GM10248 (cell line): ENCODE results near the gene FAM163B.

Experiments used
- CTCF ChIA-PET: fragments of 300-600 bp; sonication (Branson Sonifier 250); formaldehyde crosslinking; extraction: SDS; loops from one replicate; lab custom pipeline; 2021; ENCODE audit warnings: antibody characterized with exemption; lab: Yijun Ruan, JAX
- POLR2A ChIA-PET: fragments of 350-650 bp; sonication (Branson Sonifier 250); formaldehyde crosslinking; extraction: SDS; loops from one replicate; lab custom pipeline; 2020; ENCODE audit warnings: antibody characterized with exemption; lab: Yijun Ruan, JAX
- DNase-seq: peaks from one replicate; pipeline ENCODE4 v3.0.0; 2012; ENCODE audit errors: extremely low spot score
- TF ChIP-seq, protein P1 (sequence below): IDR thresholded peaks from 2 replicates; pipeline ENCODE4 v1.5.1; 2012; ENCODE audit warnings: mild to moderate bottlenecking, low read depth; ENCODE audit errors: extremely low read depth, missing control alignments, control extremely low read depth

Gene FAM163B

DNA sequence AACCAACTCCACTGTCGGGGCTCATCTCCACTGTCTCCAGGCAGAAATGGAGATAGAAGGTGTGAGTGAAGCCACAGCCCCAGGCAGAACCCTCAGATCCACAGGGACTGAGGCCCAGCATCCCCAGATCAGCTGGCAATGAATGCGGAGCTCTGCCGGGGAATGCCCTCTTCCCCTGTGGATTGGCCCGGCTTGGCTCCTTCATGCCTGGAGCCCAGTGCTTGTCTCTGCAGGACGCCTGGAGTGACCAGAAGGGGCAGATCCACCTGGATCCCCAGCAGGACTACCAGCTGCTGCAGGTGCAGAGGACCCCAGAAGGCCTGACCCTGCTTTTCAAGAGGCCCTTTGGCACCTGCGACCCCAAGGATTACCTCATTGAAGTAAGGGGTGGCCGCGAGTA, 30.4 kb upstream of the FAM163B start:
- DNase-seq, result no peak
- ChIA-PET POLR2A (no interaction called here), CTCF (no interaction called here)
- TF ChIP-seq, protein P1, sequence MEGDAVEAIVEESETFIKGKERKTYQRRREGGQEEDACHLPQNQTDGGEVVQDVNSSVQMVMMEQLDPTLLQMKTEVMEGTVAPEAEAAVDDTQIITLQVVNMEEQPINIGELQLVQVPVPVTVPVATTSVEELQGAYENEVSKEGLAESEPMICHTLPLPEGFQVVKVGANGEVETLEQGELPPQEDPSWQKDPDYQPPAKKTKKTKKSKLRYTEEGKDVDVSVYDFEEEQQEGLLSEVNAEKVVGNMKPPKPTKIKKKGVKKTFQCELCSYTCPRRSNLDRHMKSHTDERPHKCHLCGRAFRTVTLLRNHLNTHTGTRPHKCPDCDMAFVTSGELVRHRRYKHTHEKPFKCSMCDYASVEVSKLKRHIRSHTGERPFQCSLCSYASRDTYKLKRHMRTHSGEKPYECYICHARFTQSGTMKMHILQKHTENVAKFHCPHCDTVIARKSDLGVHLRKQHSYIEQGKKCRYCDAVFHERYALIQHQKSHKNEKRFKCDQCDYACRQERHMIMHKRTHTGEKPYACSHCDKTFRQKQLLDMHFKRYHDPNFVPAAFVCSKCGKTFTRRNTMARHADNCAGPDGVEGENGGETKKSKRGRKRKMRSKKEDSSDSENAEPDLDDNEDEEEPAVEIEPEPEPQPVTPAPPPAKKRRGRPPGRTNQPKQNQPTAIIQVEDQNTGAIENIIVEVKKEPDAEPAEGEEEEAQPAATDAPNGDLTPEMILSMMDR, result no peak

DNA sequence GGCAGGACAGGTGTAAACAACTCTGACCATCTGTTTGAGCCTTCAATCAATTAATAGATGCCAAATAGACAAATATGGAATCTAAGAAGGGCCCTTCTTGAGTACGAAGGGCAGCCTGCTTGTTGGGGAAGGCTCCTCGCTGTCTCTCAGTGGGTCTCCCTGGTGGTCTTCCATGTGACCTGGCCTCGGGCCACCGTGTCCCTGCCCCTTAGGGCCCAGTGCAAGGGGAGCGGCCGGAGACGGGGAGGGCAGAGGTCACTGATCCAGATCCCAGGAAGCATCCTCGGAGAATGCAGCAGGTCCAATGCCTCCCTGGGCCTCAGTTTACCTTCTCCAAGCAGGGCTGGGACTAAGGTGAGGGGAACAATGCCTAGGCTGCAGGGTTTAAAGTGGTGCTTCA, 29.5 kb upstream of the FAM163B start:
- ChIA-PET POLR2A (no interaction called here), CTCF (no interaction called here)
- DNase-seq, result no peak
- TF ChIP-seq, protein P1, result no peak

DNA sequence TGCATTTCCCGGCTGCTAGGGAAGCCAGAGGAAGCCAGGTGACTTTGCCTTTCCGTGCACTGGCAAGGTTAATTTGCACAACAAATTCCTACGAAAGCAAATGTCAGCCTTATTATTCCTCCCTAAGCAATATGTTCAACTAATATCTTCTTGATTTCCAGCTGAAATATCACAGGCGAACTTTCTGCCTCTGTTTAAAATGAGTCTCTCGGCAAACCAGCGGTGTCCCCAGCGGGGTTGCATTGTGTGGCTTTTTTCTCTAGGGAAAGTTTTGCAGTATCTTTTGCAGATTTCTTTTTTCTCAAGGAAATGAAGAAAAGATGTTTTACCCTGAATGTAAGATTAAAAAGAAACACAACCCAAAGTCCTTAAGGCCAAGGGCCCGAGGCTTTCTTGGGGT, 28.9 kb upstream of the FAM163B start:
- TF ChIP-seq, protein P1, result no peak
- POLR2A ChIA-PET, result no interaction called here
- CTCF ChIA-PET, result no interaction called here
- DNase-seq, result no peak

DNA sequence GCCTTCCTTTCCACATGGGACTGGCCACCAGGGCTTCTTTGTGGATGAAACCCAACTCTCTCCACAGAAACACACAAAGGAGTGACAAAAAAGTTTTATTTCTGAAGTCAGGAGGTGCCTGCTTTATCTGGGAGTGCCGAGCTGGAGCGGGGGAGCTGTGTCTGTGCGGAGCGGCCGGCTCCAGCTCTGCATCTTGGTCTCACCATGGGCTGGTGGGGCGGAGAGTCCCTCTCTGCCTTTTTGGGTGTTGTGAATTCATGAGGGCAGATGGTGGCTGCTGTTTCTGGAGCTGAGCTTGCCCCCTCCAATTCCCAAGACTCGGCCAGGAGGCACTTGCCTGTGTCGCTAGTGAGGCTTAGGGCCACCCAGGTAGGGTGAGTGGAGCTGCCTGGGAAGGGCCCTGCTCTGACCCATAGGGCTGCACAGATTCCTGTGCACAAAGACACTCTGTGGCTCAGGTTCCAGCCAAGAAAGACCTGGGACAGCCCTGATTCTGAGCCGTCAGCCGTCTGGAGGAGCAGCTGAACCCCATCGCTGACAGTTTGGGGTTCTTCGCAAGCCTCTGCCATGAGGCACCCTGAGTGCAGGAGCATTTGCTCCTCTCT, 28.4 kb upstream of the FAM163B start:
- TF ChIP-seq, protein P1, result no peak
- no peak for DNase-seq
- CTCF ChIA-PET, result no interaction called here
- POLR2A ChIA-PET, result no interaction called here

DNA sequence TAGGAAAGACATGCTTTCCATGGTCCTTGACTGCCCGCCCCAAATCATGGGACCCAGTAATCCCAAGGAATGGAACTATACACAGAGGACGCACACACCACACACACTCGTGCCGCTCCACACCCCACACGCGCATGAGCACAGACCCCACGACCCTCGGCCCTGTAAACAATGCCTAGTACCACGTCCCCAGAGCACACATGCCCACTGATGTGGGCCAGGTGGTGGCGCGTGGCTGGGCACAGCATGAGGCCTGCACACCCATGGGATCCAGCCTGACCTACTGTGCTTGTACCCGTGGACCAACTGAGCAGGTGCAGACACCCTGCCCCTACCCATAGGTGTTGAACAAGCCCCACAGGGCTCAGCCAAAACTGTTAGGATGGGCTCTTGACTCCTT, 27.7 kb upstream of the FAM163B start:
- CTCF ChIA-PET, result interaction anchor here (1.2 kb wide), 1 partner anchor 9 kb away, joined by 3 read pairs; no protein-coding TSS in a partner anchor
- no peak for DNase-seq
- TF ChIP-seq, protein P1, result no peak
- POLR2A ChIA-PET, result no interaction called here

DNA sequence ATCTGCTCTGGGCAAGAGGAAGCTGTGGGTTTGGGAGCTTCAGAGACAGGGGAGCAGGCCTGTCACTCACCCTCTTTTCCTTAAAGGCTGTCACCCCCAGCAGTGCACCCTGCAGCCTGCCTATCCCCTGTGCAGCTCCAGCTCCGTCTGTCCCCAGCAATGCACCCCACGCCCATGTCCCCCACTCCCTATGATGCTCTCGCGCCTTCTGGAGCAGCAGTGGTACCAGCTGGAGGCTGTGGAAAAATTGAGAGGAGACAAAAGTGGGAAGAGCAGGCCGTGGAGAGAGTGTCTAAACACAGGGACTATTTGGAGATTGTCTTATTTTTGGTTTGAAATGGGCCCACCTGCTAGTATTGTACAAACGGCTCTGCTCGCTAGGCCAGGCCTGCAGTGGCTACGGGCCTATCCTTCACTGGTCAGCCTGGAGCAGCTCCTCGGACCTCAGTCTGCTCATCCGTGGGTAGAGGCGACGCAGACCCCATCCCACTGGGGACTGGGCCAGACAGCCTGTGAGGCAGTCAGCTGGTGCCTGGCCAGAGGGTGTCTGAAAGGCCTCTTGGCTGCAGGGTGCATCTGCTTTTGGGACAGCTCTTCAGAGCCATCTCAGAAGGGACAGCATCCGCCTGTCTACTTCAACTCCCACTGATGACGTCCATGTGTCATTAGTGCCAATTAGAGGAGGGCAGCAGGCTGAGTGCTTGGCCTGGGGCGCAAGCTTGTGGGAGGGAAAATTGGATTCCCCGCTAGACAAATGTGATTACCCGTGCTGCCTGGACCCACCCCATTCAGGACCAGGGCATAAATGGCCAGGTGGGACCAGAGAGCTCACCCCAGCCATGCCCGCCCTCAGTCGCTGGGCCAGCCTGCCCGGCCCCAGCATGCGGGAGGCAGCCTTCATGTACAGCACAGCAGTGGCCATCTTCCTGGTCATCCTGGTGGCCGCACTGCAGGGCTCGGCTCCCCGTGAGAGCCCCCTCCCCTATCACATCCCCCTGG, 26.6 kb upstream of the FAM163B start, which contains the start of gene DBH:
Gene DBH, plus strand, starts transcription at position 831 of the 999 bp plus-strand sequence. Its CDS starts 9 bp downstream, at position 840.
- TF ChIP-seq, protein P1, result no peak
- POLR2A ChIA-PET, result no interaction called here
- CTCF ChIA-PET, result interaction anchor here (1.2 kb wide), 1 partner anchor 10 kb away, joined by 3 read pairs; no protein-coding TSS in a partner anchor
- DNase-seq, result no peak
